Activated CD4-positive, alpha-beta T cell treated with anti-CD3 and anti-CD28 coated beads for 4 hours (primary cell): ENCODE data around the gene CCDC144A.
"Not testable (repeated sequence)": the region's sequence is repeated elsewhere in the genome, so short reads cannot be mapped to it uniquely, and the experiment has no call there.

Source experiments
- DNase-seq, 2 donors: peaks; one replicate each; pipeline ENCODE4 v3.0.0-alpha.2; 2020

CCDC144A gene

DNA sequence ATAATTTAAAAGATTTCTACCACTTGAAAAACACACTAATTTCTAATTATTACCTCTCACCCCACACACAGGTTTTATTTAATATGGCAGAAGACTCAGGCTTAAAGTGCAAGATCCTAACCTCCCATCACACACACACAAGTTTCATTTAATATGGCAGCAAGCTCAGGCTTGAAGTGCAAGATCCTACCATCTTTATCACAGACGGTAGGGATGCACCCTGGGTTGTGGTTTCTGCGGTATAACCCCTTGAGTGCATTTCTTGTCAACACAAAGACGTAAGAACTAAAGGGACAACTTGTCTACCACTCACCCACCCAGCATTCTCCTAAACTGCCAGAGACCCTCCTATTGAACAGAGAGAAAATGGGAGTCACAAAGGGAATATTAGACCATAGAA lies 68.1 kb downstream of the CCDC144A start:
- DNase-seq: not testable (repeated sequence)

GRCh38 chr17:16768290-16769175 lies 78.5 kb downstream of the CCDC144A start:
- not testable (repeated sequence) for DNase-seq

GRCh38 chr17:16772394-16773145 lies 82.5 kb downstream of the CCDC144A start:
- DNase-seq: not testable (repeated sequence)

DNA sequence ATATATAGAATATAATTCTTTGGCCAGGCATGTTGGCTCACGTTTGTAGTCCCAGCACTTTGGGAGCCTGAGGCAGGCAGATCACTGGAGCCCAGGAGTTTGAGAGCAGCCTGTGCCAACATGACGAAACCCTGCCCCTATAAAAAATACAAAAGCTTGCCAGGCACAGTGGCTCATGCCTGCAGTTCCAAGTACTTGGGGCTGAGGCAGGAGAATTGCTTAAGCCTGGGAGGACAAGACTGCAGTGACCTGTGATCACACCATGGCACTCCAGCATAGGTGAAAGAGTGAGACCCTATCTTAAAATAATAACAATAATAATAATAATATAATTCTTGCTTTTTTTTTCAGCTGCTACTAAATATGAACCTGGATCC lies 83.1 kb downstream of the CCDC144A start:
- DNase-seq: not testable (repeated sequence)

DNA sequence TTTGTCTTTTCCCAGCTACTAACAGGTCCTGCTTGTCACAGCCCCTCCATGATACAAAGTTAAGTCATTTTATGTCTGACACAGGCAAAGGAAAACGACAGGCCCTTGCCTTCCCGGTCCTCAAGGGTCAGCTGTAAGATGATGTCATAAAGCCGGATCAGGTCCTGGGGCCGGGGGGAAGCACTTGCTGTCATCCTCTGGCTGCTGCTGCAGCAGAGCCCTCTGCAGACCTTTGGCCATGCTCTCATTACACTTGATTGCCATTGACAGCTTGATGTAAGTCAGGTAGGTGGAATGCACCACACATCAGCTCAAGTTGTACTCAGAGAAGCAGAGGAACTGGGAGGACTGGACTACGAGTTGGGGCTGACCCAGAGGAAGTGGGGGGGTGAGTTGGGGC lies 97.8 kb downstream of the CCDC144A start:
- not testable (repeated sequence) for DNase-seq

DNA sequence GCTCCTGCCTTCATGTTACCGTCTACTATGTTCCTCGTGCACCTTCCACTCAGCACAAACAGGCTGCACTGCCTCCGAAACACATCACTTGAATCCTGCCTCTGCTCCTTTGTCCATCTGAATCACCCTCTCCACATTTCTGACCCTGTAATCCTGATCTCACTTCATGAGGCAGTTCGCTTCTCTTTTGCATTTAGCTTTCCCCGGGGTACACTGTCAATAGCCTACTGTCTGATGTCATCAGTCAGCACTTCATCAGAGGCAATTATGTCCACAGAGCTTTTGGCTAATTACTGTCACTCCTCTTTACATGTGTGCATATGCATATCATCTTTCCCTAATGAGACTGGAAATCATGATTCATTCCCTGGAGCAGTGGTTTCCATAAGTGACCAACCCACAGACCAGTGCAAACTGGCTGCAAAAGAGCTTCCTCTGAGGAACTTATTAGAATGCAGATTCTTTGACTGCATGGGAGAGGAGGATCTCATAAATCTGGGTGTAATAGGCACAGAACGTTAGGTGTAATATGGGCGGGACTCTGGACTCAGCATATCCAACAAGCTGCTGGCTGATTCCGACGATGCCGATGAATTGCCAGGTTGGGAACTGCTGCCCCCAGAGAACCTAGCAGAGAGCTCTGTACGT lies 99.0 kb downstream of the CCDC144A start:
- DNase-seq: not testable (repeated sequence)

DNA sequence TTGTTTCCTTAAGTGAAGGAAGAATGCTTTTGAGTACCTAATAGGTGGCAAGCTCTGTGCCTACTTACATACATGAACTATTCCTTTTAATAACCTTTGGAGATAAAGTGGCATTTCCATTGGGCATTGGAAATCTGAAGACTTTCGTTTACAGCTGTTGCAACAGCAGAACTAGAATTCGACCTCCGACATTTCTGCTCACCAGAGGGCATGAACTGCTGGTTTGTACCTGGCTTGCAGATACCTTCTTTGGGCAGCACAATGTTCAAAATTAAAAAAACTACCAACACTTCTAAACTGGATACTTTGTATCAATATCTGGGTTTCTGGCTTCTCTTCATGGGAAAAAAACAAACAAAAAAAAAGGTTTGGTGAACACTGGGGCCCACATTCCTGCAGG lies 99.6 kb downstream of the CCDC144A start:
- DNase-seq: not testable (repeated sequence)

DNA sequence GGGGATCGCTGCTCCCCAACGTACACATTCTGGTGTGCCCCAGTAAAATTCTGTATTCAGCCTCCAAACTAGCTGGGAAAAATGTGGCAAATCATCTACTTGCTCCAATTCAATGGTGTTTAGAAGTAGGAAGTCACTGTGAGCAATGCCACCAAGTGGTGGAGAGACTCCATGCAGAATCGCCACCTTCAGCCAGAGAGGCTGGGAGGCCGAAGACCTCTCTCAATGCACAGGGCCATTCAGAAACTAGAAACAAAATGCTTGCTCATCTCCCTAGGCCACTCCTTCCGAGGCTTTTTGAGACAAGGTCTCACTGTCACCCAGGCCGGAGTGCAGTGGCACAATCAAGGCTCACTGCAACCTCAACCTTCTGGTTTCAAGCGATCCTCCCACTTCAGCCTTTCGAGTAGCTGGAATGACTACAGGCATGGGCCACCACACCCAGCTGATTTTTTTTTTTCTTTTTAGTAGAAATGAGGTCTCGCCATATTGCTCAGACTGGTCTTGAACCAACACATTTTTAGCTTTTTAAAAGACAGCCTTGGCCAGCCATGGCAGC lies 100.4 kb downstream of the CCDC144A start:
- DNase-seq: not testable (repeated sequence)

GRCh38 chr17:16794215-16794614 lies 104.2 kb downstream of the CCDC144A start:
- not testable (repeated sequence) for DNase-seq

GRCh38 chr17:16795894-16796293 lies 105.9 kb downstream of the CCDC144A start:
- not testable (repeated sequence) for DNase-seq

- DNase-seq: not testable (repeated sequence)
Observed at GRCh38 chr17:16804851-16805250, 114.8 kb downstream of the CCDC144A start.

- not testable (repeated sequence) for DNase-seq
Observed at GRCh38 chr17:16806599-16806998, 116.6 kb downstream of the CCDC144A start.

DNA sequence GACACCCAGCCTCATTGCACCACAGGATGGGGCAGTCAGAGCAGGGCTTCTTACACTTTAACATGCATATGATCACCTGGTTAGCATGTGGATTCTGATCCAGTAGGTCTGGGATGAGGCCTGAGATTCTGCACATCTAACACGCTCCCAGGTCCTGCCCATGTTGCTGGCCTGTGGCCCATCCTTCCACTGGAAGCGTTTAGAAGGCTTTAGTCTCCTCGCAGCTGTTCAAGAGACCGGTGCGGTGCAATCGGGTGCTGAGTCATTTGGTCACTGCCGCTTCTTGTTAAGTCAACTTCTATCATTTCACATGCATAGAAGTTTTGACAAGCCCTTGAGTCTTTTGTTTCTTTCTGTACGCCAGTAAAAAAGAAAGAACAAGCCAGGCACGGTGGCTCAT lies 117.6 kb downstream of the CCDC144A start:
- DNase-seq: not testable (repeated sequence)

GRCh38 chr17:16810236-16810635 lies 120.2 kb downstream of the CCDC144A start:
- not testable (repeated sequence) for DNase-seq

- not testable (repeated sequence) for DNase-seq
Observed at GRCh38 chr17:16812126-16812525, 122.1 kb downstream of the CCDC144A start.

DNA sequence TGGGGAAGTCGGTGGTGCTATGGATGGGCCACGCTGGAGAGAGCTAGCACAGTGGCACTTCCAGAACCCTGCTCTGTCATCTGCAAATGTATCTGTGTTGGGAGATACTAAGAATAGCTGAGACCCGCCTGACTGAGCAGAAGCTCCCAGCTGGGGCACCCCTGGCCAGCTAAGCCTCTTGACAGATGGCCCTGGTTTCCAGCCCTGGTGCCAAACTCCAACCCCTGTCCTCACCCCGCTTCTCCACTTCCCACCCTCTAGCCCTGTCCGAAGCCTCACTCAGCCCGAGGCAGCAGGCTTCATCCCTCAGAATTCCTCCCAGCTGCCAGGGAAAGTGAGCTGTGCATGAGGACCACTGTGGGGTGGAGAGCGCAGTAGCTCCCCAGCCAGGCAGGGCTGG lies 124.4 kb downstream of the CCDC144A start:
- no peak for DNase-seq

GRCh38 chr17:16817201-16817600 lies 127.2 kb downstream of the CCDC144A start:
- DNase-seq: no peak

DNA sequence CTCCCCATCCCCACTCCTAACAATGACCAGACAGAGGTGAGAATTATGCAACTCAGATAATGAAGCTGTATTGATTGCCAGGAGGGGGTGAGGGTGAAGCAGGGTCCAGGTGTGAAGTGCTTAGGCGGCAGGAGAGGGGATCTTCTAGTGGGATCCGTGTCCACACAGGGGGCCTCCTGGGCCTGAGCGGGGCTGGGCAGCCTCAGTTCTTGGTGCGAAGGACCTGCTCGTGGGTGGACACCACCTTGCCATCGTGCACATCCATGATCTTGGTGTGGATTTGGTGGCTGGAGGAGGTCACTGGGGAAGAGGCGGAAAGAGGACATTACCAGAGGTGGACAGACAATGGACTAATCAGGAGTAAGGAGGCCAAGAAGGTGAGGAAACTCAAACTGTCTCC lies 127.9 kb downstream of the CCDC144A start:
- DNase-seq: not testable (repeated sequence)

- DNase-seq: no peak
Observed at GRCh38 chr17:16818340-16818739, 128.3 kb downstream of the CCDC144A start.

GRCh38 chr17:16818821-16819683 lies 129.0 kb downstream of the CCDC144A start:
- DNase-seq: no peak

DNA sequence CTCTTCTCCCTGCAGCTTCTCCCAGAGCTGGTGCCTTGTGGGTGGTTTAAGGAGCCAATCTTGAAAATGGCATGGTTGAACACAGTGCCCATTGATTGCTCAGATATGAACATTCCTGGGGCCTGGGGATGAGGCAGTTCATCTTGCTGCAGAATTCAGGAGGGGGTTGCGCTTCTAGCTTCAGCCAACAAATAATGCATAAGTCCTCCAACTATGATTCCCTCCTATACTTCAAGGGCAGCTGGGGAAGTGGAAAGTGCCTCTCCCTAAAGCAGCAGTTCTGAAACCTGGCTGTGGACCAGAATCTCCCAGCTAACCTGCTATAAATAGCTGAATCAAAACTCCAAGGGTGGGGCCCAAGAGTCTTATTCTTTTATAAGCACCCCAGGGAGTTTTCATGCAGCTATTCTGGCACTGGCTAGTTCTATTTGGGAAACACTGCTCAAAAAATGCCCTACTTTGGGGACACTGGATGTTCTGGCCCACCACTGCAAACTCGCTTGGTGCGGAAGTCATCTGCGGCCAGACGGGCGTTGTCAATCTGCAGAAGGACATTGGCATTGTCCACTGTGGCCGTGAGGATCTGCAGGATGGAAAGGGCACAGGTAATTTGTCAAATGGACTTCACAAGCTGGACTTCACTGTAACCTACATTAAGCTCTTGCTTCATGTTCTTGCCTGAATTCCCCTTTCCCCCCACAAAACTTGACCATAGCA lies 130.3 kb downstream of the CCDC144A start:
- DNase-seq: no peak
